CD14-positive monocyte (primary cell): Measurements from ENCODE around the gene NPEPL1. TPM values are rescaled to one million over a fixed set of nuclear protein-coding genes. Genes with fewer than 3 reads are reported as not detected.

Source experiments
- DNase-seq, 3 donors: peaks; one replicate each; pipeline ENCODE4 v3.0.0-alpha.2; 2011 to 2022
- H2AFZ ChIP-seq: 2 replicates; pipeline ENCODE4 v1.6.0; 2012; ENCODE audit warnings: mild to moderate bottlenecking, low read depth, low read length, inconsistent platforms; ENCODE audit not compliant: insufficient read depth, poor library complexity, severe bottlenecking
- H3K27ac ChIP-seq, 2 donors: 1 replicate in 1 of 2; 2 replicates in 1 of 2; pipeline ENCODE4 v1.5.1; 2012 to 2013; ENCODE audit warnings: low read length in 2 of 2, control low read depth in 1 of 2, inconsistent platforms in 1 of 2, low read depth in 1 of 2, mild to moderate bottlenecking in 1 of 2
- H3K27me3 ChIP-seq, 2 donors: one replicate each; pipeline versions ENCODE4 v1.6.0 to v1.6.1; 2011 to 2013; ENCODE audit warnings: low read length in 2 of 2; ENCODE audit not compliant: control insufficient read depth in 2 of 2, insufficient read depth in 2 of 2
- H3K36me3 ChIP-seq, 2 donors: replicated peaks in 1 of 2; 1 replicate in 1 of 2; 2 replicates in 1 of 2; pipeline versions ENCODE4 v1.5.1 to v1.6.1; 2012 to 2013; ENCODE audit warnings: low read length in 2 of 2, control low read depth in 1 of 2, inconsistent platforms in 1 of 2, mild to moderate bottlenecking in 1 of 2; ENCODE audit not compliant: insufficient read depth in 2 of 2, control insufficient read depth in 1 of 2
- H3K4me1 ChIP-seq, 2 donors: 1 replicate in 1 of 2; 2 replicates in 1 of 2; pipeline versions ENCODE4 v1.5.1 to v1.6.1; 2012 to 2013; ENCODE audit warnings: low read length in 2 of 2, control low read depth in 1 of 2, inconsistent platforms in 1 of 2, mild to moderate bottlenecking in 1 of 2, moderate library complexity in 1 of 2; ENCODE audit not compliant: insufficient read depth in 2 of 2, control insufficient read depth in 1 of 2
- H3K4me2 ChIP-seq: replicated peaks from 2 replicates; pipeline ENCODE3; 2012; ENCODE audit warnings: low read length, moderate library complexity, mild to moderate bottlenecking; ENCODE audit not compliant: poor library complexity, severe bottlenecking; ENCODE audit errors: extremely low read depth
- H3K4me3 ChIP-seq, 3 experiments: fragments of 200-600 bp in 1 of 3; sonication (generic) in 1 of 3; replicated peaks in 1 of 3; 1 replicate in 2 of 3; 2 replicates in 1 of 3; pipeline ENCODE4 v1.5.1; 2011 to 2013; ENCODE audit warnings: low read length in 3 of 3, mild to moderate bottlenecking in 3 of 3, control low read depth in 2 of 3, low read depth in 2 of 3, inconsistent platforms in 1 of 3, moderate library complexity in 1 of 3
- H3K79me2 ChIP-seq: 2 replicates; pipeline ENCODE4 v1.6.0; 2012; ENCODE audit warnings: mild to moderate bottlenecking, control low read depth, inconsistent platforms, low read length, moderate library complexity; ENCODE audit not compliant: insufficient read depth
- H3K9ac ChIP-seq: 2 replicates; pipeline ENCODE4 v1.6.0; 2017; ENCODE audit warnings: low read length, mild to moderate bottlenecking; ENCODE audit not compliant: insufficient read depth, poor library complexity, severe bottlenecking
- H3K9me3 ChIP-seq, 2 donors: replicated peaks in 1 of 2; 1 replicate in 1 of 2; 2 replicates in 1 of 2; pipeline versions ENCODE4 v1.5.1 to v1.6.1; 2012 to 2013; ENCODE audit warnings: low read length in 2 of 2, control low read depth in 1 of 2; ENCODE audit not compliant: control insufficient read depth in 1 of 2, insufficient read depth in 1 of 2
- H4K20me1 ChIP-seq: 2 replicates; pipeline ENCODE4 v1.6.0; 2012; ENCODE audit warnings: mild to moderate bottlenecking, low read length, control low read depth, moderate library complexity; ENCODE audit not compliant: insufficient read depth
- H3K27ac Mint-ChIP-seq, 7 donors: one replicate each; pipeline ENCODE4 v1.8.0; 2020; ENCODE audit warnings: mild to moderate bottlenecking in 7 of 7, mixed read lengths in 7 of 7, moderate library complexity in 6 of 7, inconsistent platforms in 2 of 7
- H3K27me3 Mint-ChIP-seq, 3 donors: one replicate each; pipeline ENCODE4 v1.8.0; 2021 to 2022; ENCODE audit warnings: low read depth in 3 of 3, mild to moderate bottlenecking in 3 of 3, mixed read lengths in 3 of 3, moderate library complexity in 3 of 3, inconsistent platforms in 1 of 3
- H3K36me3 Mint-ChIP-seq, 2 donors: one replicate each; pipeline ENCODE4 v1.8.0; 2020; ENCODE audit warnings: mixed read lengths in 2 of 2, inconsistent platforms in 1 of 2, mild to moderate bottlenecking in 1 of 2
- H3K4me1 Mint-ChIP-seq: one replicate; pipeline ENCODE4 v1.8.0; 2020; ENCODE audit warnings: mild to moderate bottlenecking, mixed read lengths
- H3K4me3 Mint-ChIP-seq, 2 donors: one replicate each; pipeline ENCODE4 v1.8.0; 2020; ENCODE audit warnings: mild to moderate bottlenecking in 2 of 2, mixed read lengths in 2 of 2, moderate library complexity in 1 of 2
- H3K9me3 Mint-ChIP-seq, 7 donors: one replicate each; pipeline ENCODE4 v1.8.0; 2020 to 2022; ENCODE audit warnings: mixed read lengths in 7 of 7, mild to moderate bottlenecking in 6 of 7, moderate library complexity in 6 of 7, inconsistent platforms in 2 of 7
- WGBS: methylation state at CpG from one replicate; pipeline ENCODE4 v1.1.5; 2013; ENCODE audit warnings: missing lambda C conversion rate; ENCODE audit not compliant: insufficient coverage; 5-methylcytosine and 5-hydroxymethylcytosine counted together
- intact Hi-C, 2 donors: fragments of 100-400 bp; cut with micrococcal nuclease; formaldehyde crosslinking; loops; one replicate each; pipeline versions ENCODE4 v1.15.0 to v1.15.1; 2023
- polyA plus RNA-seq, 3 donors: library from polyadenylated mRNA; depleted of rRNA in 1 of 3; unstranded in 2 of 3; stranded (reverse) in 1 of 3; fragments of 300-500 nt in 2 of 3; fragments of >200 nt in 1 of 3; fragmentation: Illumina TruSeq in 2 of 3; gene quantifications; 1 replicate in 2 of 3; 2 replicates in 1 of 3; pipeline ENCODE4 v1.2.3, GENCODE V29; 2012 to 2021
- TF ChIP-seq, protein P1 (sequence below): fragments of 200-600 bp; IDR thresholded peaks from one replicate; pipeline ENCODE4 v1.8.0; 2022; ENCODE audit warnings: antibody characterized with exemption, mild to moderate bottlenecking

NPEPL1 gene
- polyA plus RNA-seq, 3 donors, result 37.6 to 109 (median 39.6) TPM

DNA sequence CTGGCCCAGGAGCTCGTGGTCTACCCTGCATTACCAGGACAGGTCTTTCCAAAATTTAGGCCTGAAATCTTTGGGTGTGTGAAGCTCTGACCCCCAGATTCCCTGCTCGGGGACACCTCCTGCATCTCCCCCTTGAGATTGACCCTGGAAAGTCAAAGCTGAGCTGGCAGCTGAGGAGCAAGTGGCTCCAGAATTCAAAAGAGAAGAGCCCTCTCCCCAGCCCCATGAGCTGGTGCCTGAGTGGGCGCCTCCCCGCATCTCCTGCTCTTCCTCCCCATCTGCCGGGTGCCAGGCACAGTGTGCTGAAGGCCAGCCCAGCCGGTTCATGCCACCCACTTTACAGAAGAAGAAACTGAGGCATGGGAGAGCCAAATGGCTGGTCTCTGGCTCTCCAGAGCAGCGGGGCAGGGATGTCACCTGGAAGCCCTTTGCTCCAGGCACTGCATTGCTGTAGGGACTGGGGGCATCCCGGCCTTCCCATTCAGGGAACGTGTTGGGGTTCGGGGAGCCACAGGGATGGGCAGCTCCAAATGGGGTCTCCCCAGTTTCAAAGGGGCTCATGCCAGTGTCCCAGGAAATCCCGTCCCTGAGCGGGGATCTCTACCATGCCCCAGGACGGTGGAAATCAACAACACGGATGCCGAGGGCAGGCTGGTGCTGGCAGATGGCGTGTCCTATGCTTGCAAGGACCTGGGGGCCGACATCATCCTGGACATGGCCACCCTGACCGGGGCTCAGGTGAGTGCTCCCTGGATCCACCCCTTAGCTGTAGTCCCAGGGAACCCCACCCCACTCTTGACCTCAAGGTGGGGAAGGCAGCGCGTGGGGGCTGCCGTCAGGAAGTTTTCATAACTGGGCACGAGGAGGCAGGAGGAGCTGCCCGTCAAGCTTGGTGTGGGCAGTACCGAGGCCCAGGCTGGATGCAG lies 20.5 kb downstream of the NPEPL1 start:
- no peak overlapping the region for H2AFZ ChIP-seq
- no peak overlapping the region for H3K4me3 ChIP-seq
- peak overlapping the region in 1 of 7 donors; percentile 43 for H3K27ac Mint-ChIP-seq
- H3K9me3 Mint-ChIP-seq, result peaks cover 0 to 2% (median 0%) of the 10 kb centered on the region in 7 donors
- H3K27me3 Mint-ChIP-seq, result peaks cover 0 to 2% (median 1%) of the 10 kb centered on the region in 3 donors
- no peak for DNase-seq
- H3K4me3 Mint-ChIP-seq, result no peak overlapping the region
- no peak overlapping the region for H3K9ac ChIP-seq
- no peaks in the 10 kb centered on the region for H3K27me3 ChIP-seq
- TF ChIP-seq, protein P1, sequence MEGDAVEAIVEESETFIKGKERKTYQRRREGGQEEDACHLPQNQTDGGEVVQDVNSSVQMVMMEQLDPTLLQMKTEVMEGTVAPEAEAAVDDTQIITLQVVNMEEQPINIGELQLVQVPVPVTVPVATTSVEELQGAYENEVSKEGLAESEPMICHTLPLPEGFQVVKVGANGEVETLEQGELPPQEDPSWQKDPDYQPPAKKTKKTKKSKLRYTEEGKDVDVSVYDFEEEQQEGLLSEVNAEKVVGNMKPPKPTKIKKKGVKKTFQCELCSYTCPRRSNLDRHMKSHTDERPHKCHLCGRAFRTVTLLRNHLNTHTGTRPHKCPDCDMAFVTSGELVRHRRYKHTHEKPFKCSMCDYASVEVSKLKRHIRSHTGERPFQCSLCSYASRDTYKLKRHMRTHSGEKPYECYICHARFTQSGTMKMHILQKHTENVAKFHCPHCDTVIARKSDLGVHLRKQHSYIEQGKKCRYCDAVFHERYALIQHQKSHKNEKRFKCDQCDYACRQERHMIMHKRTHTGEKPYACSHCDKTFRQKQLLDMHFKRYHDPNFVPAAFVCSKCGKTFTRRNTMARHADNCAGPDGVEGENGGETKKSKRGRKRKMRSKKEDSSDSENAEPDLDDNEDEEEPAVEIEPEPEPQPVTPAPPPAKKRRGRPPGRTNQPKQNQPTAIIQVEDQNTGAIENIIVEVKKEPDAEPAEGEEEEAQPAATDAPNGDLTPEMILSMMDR, result no peak
- H3K27ac ChIP-seq, result no peak overlapping the region
- H4K20me1 ChIP-seq, result no peaks in the 10 kb centered on the region
- no peaks in the 10 kb centered on the region for H3K4me1 ChIP-seq
- peaks cover 20 to 53% of the 10 kb centered on the region in 2 donors for H3K36me3 ChIP-seq
- no peak overlapping the region for H3K4me2 ChIP-seq
- H3K36me3 Mint-ChIP-seq, result peaks cover 26 to 49% of the 10 kb centered on the region in 2 donors
- intact Hi-C loops, result no loop called here
- H3K79me2 ChIP-seq, result no peaks in the 10 kb centered on the region
- over 99% methylated on average over 16 of the region's 24 CpGs for WGBS
- no peaks in the 10 kb centered on the region for H3K4me1 Mint-ChIP-seq
- H3K9me3 ChIP-seq, result no peaks in the 10 kb centered on the region

GRCh38 chr20:58713801-58714339 lies 21.3 kb downstream of the NPEPL1 start:
- no peaks in the 10 kb centered on the region for H3K4me1 Mint-ChIP-seq
- 91% methylated on average over 24 of the region's 24 CpGs for WGBS
- intact Hi-C loops, result no loop called here
- H2AFZ ChIP-seq, result no peak overlapping the region
- peak overlapping the region in 3 of 7 donors; percentile 15 to 71 (median 48) for H3K27ac Mint-ChIP-seq
- no peaks in the 10 kb centered on the region for H3K27me3 ChIP-seq
- no peak overlapping the region for H3K27ac ChIP-seq
- no peak overlapping the region for H3K9ac ChIP-seq
- H3K36me3 ChIP-seq, result peaks cover 19 to 45% of the 10 kb centered on the region in 2 donors
- no peaks in the 10 kb centered on the region for H4K20me1 ChIP-seq
- no peaks in the 10 kb centered on the region for H3K79me2 ChIP-seq
- H3K27me3 Mint-ChIP-seq, result peaks cover 0 to 2% (median 1%) of the 10 kb centered on the region in 3 donors
- H3K9me3 ChIP-seq, result no peaks in the 10 kb centered on the region
- TF ChIP-seq, protein P1, result no peak
- H3K9me3 Mint-ChIP-seq, result peaks cover 0 to 2% (median 0%) of the 10 kb centered on the region in 7 donors
- H3K36me3 Mint-ChIP-seq, result peaks cover 25 to 45% of the 10 kb centered on the region in 2 donors
- no peak overlapping the region for H3K4me2 ChIP-seq
- no peak overlapping the region for H3K4me3 Mint-ChIP-seq
- H3K4me3 ChIP-seq, result no peak overlapping the region
- no peaks in the 10 kb centered on the region for H3K4me1 ChIP-seq
- peak in 1 of 3 donors; percentile 2 for DNase-seq
